HUES64 (cell line): ENCODE results near the gene OLFM2.
A peak's percentile ranks its signal among the peaks of the same experiment; 100 is the strongest.
"Not testable (repeated sequence)": the region's sequence is repeated elsewhere in the genome, so short reads cannot be mapped to it uniquely, and the experiment has no call there.

Experiments
- H3K27ac ChIP-seq: 2 replicates; pipeline ENCODE4 v1.7.0; 2013; ENCODE audit warnings: low read depth, low read length, inconsistent platforms
- H3K27me3 ChIP-seq: 2 replicates; pipeline ENCODE4 v1.6.1; 2013; ENCODE audit warnings: mild to moderate bottlenecking, low read length; ENCODE audit not compliant: insufficient read depth
- H3K36me3 ChIP-seq: 2 replicates; pipeline ENCODE4 v1.6.1; 2013; ENCODE audit warnings: mild to moderate bottlenecking, low read length; ENCODE audit not compliant: insufficient read depth
- H3K4me1 ChIP-seq: 2 replicates; pipeline ENCODE4 v1.6.1; 2013; ENCODE audit warnings: mild to moderate bottlenecking, low read length, moderate library complexity; ENCODE audit not compliant: insufficient read depth
- H3K4me3 ChIP-seq: 2 replicates; pipeline ENCODE4 v1.5.1; 2013; ENCODE audit warnings: mild to moderate bottlenecking, low read length, moderate library complexity
- H3K9ac ChIP-seq: 2 replicates; pipeline ENCODE4 v1.6.1; 2013; ENCODE audit warnings: mild to moderate bottlenecking, low read depth, low read length
- H3K9me3 ChIP-seq: 2 replicates; pipeline ENCODE4 v1.6.1; 2013; ENCODE audit warnings: low read depth, low read length; ENCODE audit not compliant: insufficient read depth
- WGBS: fragments of 150-250, 120-280 bp; methylation state at CpG from one replicate; pipeline ENCODE4 v1.1.7; 2013; ENCODE audit warnings: missing lambda C conversion rate; 5-methylcytosine and 5-hydroxymethylcytosine counted together

Gene OLFM2

GRCh38 chr19:9823816-9824215 is 112.5 kb downstream of the OLFM2 start:
- 94% methylated on average over 5 of the region's 5 CpGs for WGBS
- Histone ChIP-seq H3K4me3 (no peak overlapping the region), H3K27me3 (no peaks in the 10 kb centered on the region), H3K9me3 (no peaks in the 10 kb centered on the region), H3K9ac (no peak overlapping the region), H3K4me1 (peaks cover 2% of the 10 kb centered on the region; the same call in 1 of the 2 replicates), H3K27ac (no peak overlapping the region), H3K36me3 (peaks cover 1% of the 10 kb centered on the region; the same call in 1 of the 2 replicates)

GRCh38 chr19:9820034-9820433 is 116.3 kb downstream of the OLFM2 start:
- H3K36me3 ChIP-seq: peaks cover 10% of the 10 kb centered on the region; the same call in 1 of the 2 replicates
- 92% methylated on average over 8 of the region's 8 CpGs for WGBS
- H3K27ac ChIP-seq, H3K9me3 ChIP-seq, H3K27me3 ChIP-seq, H3K9ac ChIP-seq, H3K4me1 ChIP-seq: not testable (repeated sequence)
- peak overlapping the region; percentile 38 for H3K4me3 ChIP-seq

GRCh38 chr19:9819596-9819909 is 116.8 kb downstream of the OLFM2 start:
- no peak overlapping the region for H3K9ac ChIP-seq
- 1% methylated on average over 21 of the region's 21 CpGs for WGBS
- H3K36me3 ChIP-seq: peaks cover 10% of the 10 kb centered on the region; the same call in 1 of the 2 replicates
- H3K4me1 ChIP-seq: peaks cover 3% of the 10 kb centered on the region; the same call in 1 of the 2 replicates
- H3K9me3 ChIP-seq: peaks cover 4% of the 10 kb centered on the region; the same call in 1 of the 2 replicates
- no peak overlapping the region for H3K27ac ChIP-seq
- peak overlapping the region; percentile 38 for H3K4me3 ChIP-seq
- no peaks in the 10 kb centered on the region for H3K27me3 ChIP-seq

GRCh38 chr19:9818734-9819595 is 117.3 kb downstream of the OLFM2 start, which contains the start of gene FBXL12:
Gene FBXL12, minus strand, starts transcription at chr19:9819079. Its CDS starts 266 bp downstream, at chr19:9818813.
- Histone ChIP-seq H3K4me3 (peak within 1 kb of the TSS; percentile 83), H3K9me3 (peaks cover 4% of the 10 kb centered on the region; the same call in 1 of the 2 replicates), H3K9ac (peak within 1 kb of the TSS; percentile 85), H3K27me3 (no peaks in the 10 kb centered on the region), H3K27ac (peak within 1 kb of the TSS; percentile 86), H3K4me1 (peaks cover 3% of the 10 kb centered on the region; the same call in 1 of the 2 replicates), H3K36me3 (peaks cover 10% of the 10 kb centered on the region; the same call in 1 of the 2 replicates)
- 1% methylated on average over 82 of the region's 82 CpGs for WGBS

- Histone ChIP-seq H3K9ac (peak overlapping the region; percentile 85), H3K4me3 (peak overlapping the region; percentile 83), H3K36me3 (peaks cover 12% of the 10 kb centered on the region; the same call in 1 of the 2 replicates), H3K9me3 (peaks cover 4% of the 10 kb centered on the region; the same call in 1 of the 2 replicates), H3K4me1 (peaks cover 3% of the 10 kb centered on the region; the same call in 1 of the 2 replicates), H3K27me3 (no peaks in the 10 kb centered on the region), H3K27ac (peak overlapping the region; percentile 86)
- 5% methylated on average over 39 of the region's 39 CpGs for WGBS
Observed at GRCh38 chr19:9818175-9818733, 118.1 kb downstream of the OLFM2 start.

- Histone ChIP-seq H3K9ac (no peak overlapping the region), H3K36me3 (peaks cover 40% of the 10 kb centered on the region), H3K27me3 (no peaks in the 10 kb centered on the region), H3K4me1 (no peaks in the 10 kb centered on the region), H3K4me3 (no peak overlapping the region), H3K27ac (no peak overlapping the region), H3K9me3 (peaks cover 4% of the 10 kb centered on the region; the same call in 1 of the 2 replicates)
- 97% methylated on average over 21 of the region's 21 CpGs for WGBS
Observed at GRCh38 chr19:9811139-9811538, 125.2 kb downstream of the OLFM2 start.

GRCh38 chr19:9808855-9809824 is 127.2 kb downstream of the OLFM2 start:
- H3K9me3 ChIP-seq: no peaks in the 10 kb centered on the region
- H3K36me3 ChIP-seq: peaks cover 34% of the 10 kb centered on the region
- no peak overlapping the region for H3K27ac ChIP-seq
- no peaks in the 10 kb centered on the region for H3K4me1 ChIP-seq
- no peaks in the 10 kb centered on the region for H3K27me3 ChIP-seq
- H3K9ac ChIP-seq: no peak overlapping the region
- WGBS: 96% methylated on average over 11 of the region's 11 CpGs
- H3K4me3 ChIP-seq: no peak overlapping the region

- H3K27ac ChIP-seq: no peak overlapping the region
Observed at GRCh38 chr19:9806803-9807202, 129.5 kb downstream of the OLFM2 start.

More at GRCh38 chr19:9806803-9807202, 129.5 kb downstream of the OLFM2 start:
- Histone ChIP-seq H3K4me3 (no peak overlapping the region), H3K9me3 (no peaks in the 10 kb centered on the region), H3K36me3 (peaks cover 31% of the 10 kb centered on the region), H3K27me3 (no peaks in the 10 kb centered on the region), H3K9ac (no peak overlapping the region), H3K4me1 (no peaks in the 10 kb centered on the region)
- 96% methylated on average over 3 of the region's 3 CpGs for WGBS
